Pancreas (tissue), 10 donors: ENCODE measurements around the gene GMNC. TPM values are rescaled to one million over a fixed set of nuclear protein-coding genes. Genes with fewer than 3 reads are reported as not detected.
A peak's percentile ranks its signal among the peaks of the same experiment; 100 is the strongest.

Source experiments
- ATAC-seq, 4 donors: fragments of 200-7000 bp; cut with Tn5 transposase; one replicate each; pipeline versions ENCODE4 v1.8.0 to v1.9.1; 2020; ENCODE audit warnings: mild to moderate bottlenecking in 4 of 4, moderate library complexity in 4 of 4
- DNase-seq, 6 donors: peaks; one replicate each; pipeline ENCODE4 v3.0.0-alpha.2; 2020
- FAIRE-seq: peaks from 2 replicates; lab custom pipeline; 2012; peaks lifted over from hg19 to GRCh38; lab: Jason Lieb, UNC
- H3K27ac ChIP-seq, 4 donors: fragments of 200-600 bp; sonication (generic); 1 replicate in 3 of 4; 2 replicates in 1 of 4; pipeline versions ENCODE4 v1.5.0 to v1.8.0; 2020
- H3K27me3 ChIP-seq, 4 donors: fragments of 200-600 bp; one replicate each; pipeline ENCODE4 v1.8.0; 2021
- H3K36me3 ChIP-seq, 3 donors: fragments of 200-600 bp; sonication (generic) in 1 of 3; one replicate each; pipeline versions ENCODE4 v1.5.0 to v1.8.0; 2020 to 2021
- H3K4me1 ChIP-seq, 3 donors: fragments of 200-600 bp; one replicate each; pipeline ENCODE4 v1.8.0; 2021
- H3K4me3 ChIP-seq, 4 donors: fragments of 200-600 bp; sonication (generic) in 2 of 4; one replicate each; pipeline versions ENCODE4 v1.5.0 to v1.8.0; 2020 to 2021
- H3K9me3 ChIP-seq, 4 donors: fragments of 200-600 bp; one replicate each; pipeline ENCODE4 v1.8.0; 2021
- CTCF ChIP-seq, 4 donors: fragments of 200-600 bp; sonication (generic) in 3 of 4; IDR thresholded peaks; one replicate each; pipeline versions ENCODE4 v1.5.0 to v1.8.0; 2021; ENCODE audit warnings: antibody characterized with exemption in 4 of 4
- WGBS, 2 donors: extraction: QIAGEN DNeasy Blood & Tissue Kit; methylation state at CpG; one replicate each; pipeline ENCODE4 v1.1.7; 2013; 5-methylcytosine and 5-hydroxymethylcytosine counted together
- intact Hi-C, 3 donors: fragments of 100-400 bp; cut with DNase I; formaldehyde crosslinking; loops; one replicate each; pipeline versions ENCODE4 v1.11.1 to v1.14.2; 2022
- polyA plus RNA-seq, 2 donors: library from polyadenylated mRNA; stranded (reverse); fragments of 200-250 nt; gene quantifications; one replicate each; pipeline ENCODE4 v1.2.3, GENCODE V29; 2013
- total RNA-seq, 6 donors: library from RNA; stranded (reverse); fragmentation: NEBNext Ultra II Directional in 4 of 6; extraction: Animal tissue kit (Norgen Biotek cat#: 25700) in 4 of 6; gene quantifications; one replicate each; pipeline versions ENCODE4 v1.2.1 to v1.2.4, GENCODE V29; 2021 to 2023
- donor health status: healthy with polysubstance abuse.
- donor health status: DM: no; HTN: no; CAD: no; lungs with moderate emphysema.
- donor health status: DM: no; HTN: no; CAD: no.
- donor health status: control.
- donor health status: control.
- donor health status: Bipolar disorder and iron deficiency.
- donor health status: DM: yes; HTN: yes; CAD: no.
- donor health status: DM: no; HTN: no; CAD: no.
- donor health status: DM: no; HTN: no; CAD: no.
- donor health status: DM: yes; HTN: yes; CAD: no.

Gene GMNC
- total and polyA plus RNA-seq, 8 donors, result 0.06 to 0.37 (median 0.21) TPM

- Histone ChIP-seq H3K4me1 (no peaks in the 10 kb centered on the region), H3K27ac (no peak overlapping the region), H3K4me3 (no peak overlapping the region), H3K27me3 (no peaks in the 10 kb centered on the region), H3K36me3 (no peaks in the 10 kb centered on the region), H3K9me3 (no peaks in the 10 kb centered on the region)
- ATAC-seq (no peak), DNase-seq (no peak), FAIRE-seq (no peak)
- WGBS, 2 donors, result 85 to 91% methylated on average over 5 of the region's 5 CpGs
- TF ChIP-seq CTCF (IDR thresholded peaks at IDR 0.05), result no peak
- intact Hi-C loops, result no loop called here
Observed at GRCh38 chr3:190830031-190830430, 32.5 kb downstream of the GMNC start.

- intact Hi-C loops, result no loop called here
- 37 to 51% methylated on average over 2 of the region's 2 CpGs for WGBS, 2 donors
- DNase-seq, result no peak
- H3K27me3 ChIP-seq, result no peaks in the 10 kb centered on the region
- no peak for FAIRE-seq
- ATAC-seq, result peak in 1 of 4 donors; percentile 19
- H3K27ac ChIP-seq, result no peak overlapping the region
- no peaks in the 10 kb centered on the region for H3K9me3 ChIP-seq
- no peak for TF ChIP-seq CTCF (IDR thresholded peaks at IDR 0.05)
- no peaks in the 10 kb centered on the region for H3K4me1 ChIP-seq
- no peak overlapping the region for H3K4me3 ChIP-seq
- no peaks in the 10 kb centered on the region for H3K36me3 ChIP-seq
Observed at GRCh38 chr3:190826018-190826417, 36.5 kb downstream of the GMNC start.

- TF ChIP-seq CTCF (IDR thresholded peaks at IDR 0.05), result no peak
- DNase-seq, result no peak
- FAIRE-seq, result no peak
- Histone ChIP-seq H3K9me3 (no peaks in the 10 kb centered on the region), H3K4me1 (no peaks in the 10 kb centered on the region), H3K27me3 (no peaks in the 10 kb centered on the region), H3K4me3 (no peak overlapping the region), H3K27ac (no peak overlapping the region), H3K36me3 (no peaks in the 10 kb centered on the region)
- intact Hi-C loops, result no loop called here
- no peak for ATAC-seq
- 83 to 91% methylated on average over 4 of the region's 4 CpGs for WGBS, 2 donors
Observed at GRCh38 chr3:190825386-190826016, 37.0 kb downstream of the GMNC start.

GRCh38 chr3:190811775-190812480, 50.6 kb downstream of the GMNC start:
- Histone ChIP-seq H3K36me3 (no peaks in the 10 kb centered on the region), H3K4me1 (peaks cover 0 to 12% (median 7%) of the 10 kb centered on the region in 3 donors), H3K27me3 (no peaks in the 10 kb centered on the region), H3K9me3 (no peaks in the 10 kb centered on the region), H3K4me3 (peak overlapping the region in 1 of 4 donors; percentile 3), H3K27ac (peak overlapping the region in 1 of 4 donors; percentile 27)
- WGBS, 2 donors, result 20 to 21% methylated on average over 14 of the region's 14 CpGs
- intact Hi-C loops, result no loop called here
- ATAC-seq (peak in 3 of 4 donors; percentile 40 to 75 (median 62)), DNase-seq (peak in 1 of 6 donors; percentile 28), FAIRE-seq (no peak)
- peak; percentile 27 to 50 (median 34) for TF ChIP-seq CTCF (IDR thresholded peaks at IDR 0.05)

- Histone ChIP-seq H3K9me3 (no peaks in the 10 kb centered on the region), H3K36me3 (no peaks in the 10 kb centered on the region), H3K4me1 (peaks cover 0 to 12% (median 7%) of the 10 kb centered on the region in 3 donors), H3K27me3 (no peaks in the 10 kb centered on the region), H3K27ac (no peak overlapping the region), H3K4me3 (no peak overlapping the region)
- no peak for DNase-seq
- intact Hi-C loops, result no loop called here
- no peak for ATAC-seq
- TF ChIP-seq CTCF (IDR thresholded peaks at IDR 0.05), result no peak
- 66 to 83% methylated on average over 4 of the region's 4 CpGs for WGBS, 2 donors
- no peak for FAIRE-seq
Observed at GRCh38 chr3:190810957-190811356, 51.5 kb downstream of the GMNC start.
